ENCODE measurements around the gene CUX1. TPM values are rescaled to one million over a fixed set of nuclear protein-coding genes. Genes with fewer than 3 reads are reported as not detected.

CUX1 gene
- total and polyA plus RNA-seq, 2 donors (not counting 1 experiment from before 2014, with no cell fraction given), result 22.7 to 38.1 TPM

DNA sequence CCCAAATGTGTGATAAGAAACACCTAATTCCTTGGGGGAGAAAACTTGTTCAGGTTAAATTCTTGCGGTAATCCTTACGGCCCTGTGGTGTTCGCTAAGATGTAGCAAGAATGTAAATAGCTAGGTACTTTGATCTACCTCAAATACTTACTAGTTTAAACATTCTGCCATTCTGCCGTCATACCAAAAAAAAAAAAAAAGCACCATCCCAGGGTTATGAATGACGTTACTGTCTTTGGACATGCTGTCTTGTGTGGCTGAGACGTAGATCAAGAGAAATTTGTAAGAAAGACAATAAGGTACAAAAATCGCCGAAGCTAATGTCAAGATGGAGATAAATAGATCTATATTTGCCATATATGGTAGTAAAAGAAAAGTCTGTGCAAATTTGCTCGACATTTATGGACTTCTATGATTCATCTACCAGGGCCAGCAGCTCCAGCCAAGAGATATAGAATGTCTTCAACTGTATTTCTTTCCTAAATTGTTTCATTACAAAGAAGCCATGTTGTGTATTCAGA lies 195.6 kb downstream of the CUX1 start:
- no peak overlapping the region for H3K4me2 ChIP-seq (ENCODE audit: extremely low read depth, insufficient read depth, low read length)
- H3K36me3 ChIP-seq (ENCODE audit: control insufficient read depth, insufficient read depth, low read length), result no peaks in the 10 kb centered on the region
- H3K27me3 ChIP-seq (ENCODE audit: control insufficient read depth, insufficient read depth, low read length), result no peaks in the 10 kb centered on the region
- DNase-seq (ENCODE audit: low read depth in 2 of 2), result peak; percentile 59 to 69
- no peak overlapping the region for H3K27ac ChIP-seq (ENCODE audit: insufficient read depth, low read length)
- no peaks in the 10 kb centered on the region for H4K20me1 ChIP-seq (ENCODE audit: control insufficient read depth, extremely low read depth, insufficient read depth, low read length)
- H2AFZ ChIP-seq (ENCODE audit: low read length), result no peak overlapping the region
- H3K4me3 ChIP-seq (replicated peaks in 1 of 4; ENCODE audit: control extremely low read depth in 1 of 4, insufficient read depth in 1 of 4, low read depth in 3 of 4, low read length in 4 of 4), result no peak overlapping the region
- H3K79me2 ChIP-seq (ENCODE audit: control insufficient read depth, insufficient read depth, low read length), result no peaks in the 10 kb centered on the region
- TF ChIP-seq EZH2 (IDR thresholded peaks at IDR 0.05; ENCODE audit: low read length, missing control alignments) (no peak), CTCF (conservative IDR thresholded peaks at IDR 0.05 in 1 of 2, IDR thresholded peaks at IDR 0.05 in 1 of 2; ENCODE audit: low read depth in 1 of 2, low read length in 2 of 2) (no peak)
- H3K4me1 ChIP-seq (ENCODE audit: control insufficient read depth, extremely low read depth, insufficient read depth, low read length), result no peaks in the 10 kb centered on the region
- H3K9ac ChIP-seq (ENCODE audit: insufficient read depth, low read length), result no peak overlapping the region
- H3K9me3 ChIP-seq (ENCODE audit: control insufficient read depth, insufficient read depth, low read depth, low read length), result no peaks in the 10 kb centered on the region

DNA sequence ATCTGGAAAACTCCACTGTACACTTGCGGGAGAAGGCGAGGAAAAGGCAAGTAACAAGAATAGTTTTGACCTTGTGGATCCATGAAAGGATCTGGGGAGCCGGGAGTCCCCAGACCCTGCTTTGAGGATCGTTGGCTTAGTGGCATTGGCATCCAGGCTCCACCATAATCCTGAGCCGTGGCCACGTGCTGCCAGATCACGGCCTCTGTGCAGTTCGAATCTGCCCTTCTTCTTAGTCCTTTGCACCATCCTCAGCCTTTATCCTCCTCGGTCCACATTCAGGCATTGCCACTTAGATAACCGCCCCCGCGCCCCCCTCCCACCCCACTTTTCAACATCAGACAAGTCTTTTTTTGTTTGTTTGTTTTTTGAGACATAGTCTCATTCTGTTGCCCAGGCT lies 201.4 kb downstream of the CUX1 start:
- Histone ChIP-seq H4K20me1 (ENCODE audit: control insufficient read depth, extremely low read depth, insufficient read depth, low read length) (no peaks in the 10 kb centered on the region), H3K79me2 (ENCODE audit: control insufficient read depth, insufficient read depth, low read length) (no peaks in the 10 kb centered on the region), H3K27ac (ENCODE audit: insufficient read depth, low read length) (no peak overlapping the region), H3K27me3 (ENCODE audit: control insufficient read depth, insufficient read depth, low read length) (no peaks in the 10 kb centered on the region), H3K4me3 (replicated peaks in 1 of 4; ENCODE audit: control extremely low read depth in 1 of 4, insufficient read depth in 1 of 4, low read depth in 3 of 4, low read length in 4 of 4) (no peak overlapping the region), H3K9ac (ENCODE audit: insufficient read depth, low read length) (no peak overlapping the region), H3K4me2 (ENCODE audit: extremely low read depth, insufficient read depth, low read length) (no peak overlapping the region), H3K36me3 (ENCODE audit: control insufficient read depth, insufficient read depth, low read length) (no peaks in the 10 kb centered on the region), H3K4me1 (ENCODE audit: control insufficient read depth, extremely low read depth, insufficient read depth, low read length) (no peaks in the 10 kb centered on the region), H2AFZ (ENCODE audit: low read length) (no peak overlapping the region), H3K9me3 (ENCODE audit: control insufficient read depth, insufficient read depth, low read depth, low read length) (no peaks in the 10 kb centered on the region)
- TF ChIP-seq CTCF (conservative IDR thresholded peaks at IDR 0.05 in 1 of 2, IDR thresholded peaks at IDR 0.05 in 1 of 2; ENCODE audit: low read depth in 1 of 2, low read length in 2 of 2) (no peak), EZH2 (IDR thresholded peaks at IDR 0.05; ENCODE audit: low read length, missing control alignments) (no peak)
- DNase-seq (ENCODE audit: low read depth in 2 of 2), result no peak

GRCh38 chr7:102019461-102019860 lies 202.0 kb downstream of the CUX1 start:
- H3K9ac ChIP-seq (ENCODE audit: insufficient read depth, low read length), result no peak overlapping the region
- H3K4me3 ChIP-seq (replicated peaks in 1 of 4; ENCODE audit: control extremely low read depth in 1 of 4, insufficient read depth in 1 of 4, low read depth in 3 of 4, low read length in 4 of 4), result no peak overlapping the region
- no peaks in the 10 kb centered on the region for H3K4me1 ChIP-seq (ENCODE audit: control insufficient read depth, extremely low read depth, insufficient read depth, low read length)
- no peak overlapping the region for H2AFZ ChIP-seq (ENCODE audit: low read length)
- no peak overlapping the region for H3K27ac ChIP-seq (ENCODE audit: insufficient read depth, low read length)
- H3K9me3 ChIP-seq (ENCODE audit: control insufficient read depth, insufficient read depth, low read depth, low read length), result no peaks in the 10 kb centered on the region
- H3K79me2 ChIP-seq (ENCODE audit: control insufficient read depth, insufficient read depth, low read length), result no peaks in the 10 kb centered on the region
- H3K4me2 ChIP-seq (ENCODE audit: extremely low read depth, insufficient read depth, low read length), result no peak overlapping the region
- no peak for TF ChIP-seq CTCF (conservative IDR thresholded peaks at IDR 0.05 in 1 of 2, IDR thresholded peaks at IDR 0.05 in 1 of 2; ENCODE audit: low read depth in 1 of 2, low read length in 2 of 2)
- TF ChIP-seq EZH2 (IDR thresholded peaks at IDR 0.05; ENCODE audit: low read length, missing control alignments), result no peak
- no peak for DNase-seq (ENCODE audit: low read depth in 2 of 2)
- H3K36me3 ChIP-seq (ENCODE audit: control insufficient read depth, insufficient read depth, low read length), result no peaks in the 10 kb centered on the region
- no peaks in the 10 kb centered on the region for H3K27me3 ChIP-seq (ENCODE audit: control insufficient read depth, insufficient read depth, low read length)
- H4K20me1 ChIP-seq (ENCODE audit: control insufficient read depth, extremely low read depth, insufficient read depth, low read length), result no peaks in the 10 kb centered on the region

All from fibroblast of lung (primary cell).